Spleen (tissue), 11 donors: ENCODE results near the gene SUPT3H. TPM values are rescaled to one million over a fixed set of nuclear protein-coding genes. Genes with fewer than 3 reads are reported as not detected.

Experiments
- DNase-seq: peaks from one replicate; pipeline ENCODE4 v3.0.0-alpha.2; 2020
- H3K27ac ChIP-seq, 8 donors: fragments of 200-600 bp; sonication (generic) in 7 of 8; 1 replicate in 4 of 8; 2 replicates in 4 of 8; pipeline versions ENCODE4 v1.5.0 to v1.8.0; 2016 to 2021; ENCODE audit warnings: inconsistent platforms in 4 of 8, mild to moderate bottlenecking in 4 of 8, moderate library complexity in 1 of 8
- H3K27me3 ChIP-seq, 7 donors: fragments of 200-600 bp; sonication (generic) in 6 of 7; replicated peaks in 1 of 7; 1 replicate in 4 of 7; 2 replicates in 3 of 7; pipeline versions ENCODE4 v1.5.0 to v1.8.0; 2016 to 2021; ENCODE audit warnings: inconsistent platforms in 3 of 7, mild to moderate bottlenecking in 1 of 7
- H3K36me3 ChIP-seq, 6 donors: fragments of 200-600 bp; sonication (generic) in 5 of 6; 1 replicate in 4 of 6; 2 replicates in 2 of 6; pipeline versions ENCODE4 v1.5.0 to v1.8.0; 2016 to 2021; ENCODE audit warnings: inconsistent platforms in 2 of 6
- H3K4me1 ChIP-seq, 6 donors: fragments of 200-600 bp; sonication (generic) in 5 of 6; 1 replicate in 3 of 6; 2 replicates in 3 of 6; pipeline versions ENCODE4 v1.5.0 to v1.8.0; 2016 to 2021; ENCODE audit warnings: inconsistent platforms in 3 of 6
- H3K4me3 ChIP-seq, 8 donors: fragments of 200-600 bp; sonication (generic) in 7 of 8; 1 replicate in 4 of 8; 2 replicates in 4 of 8; pipeline versions ENCODE4 v1.5.0 to v1.8.0; 2016 to 2021; ENCODE audit warnings: inconsistent platforms in 4 of 8, mild to moderate bottlenecking in 4 of 8, moderate library complexity in 2 of 8
- H3K9me3 ChIP-seq, 8 donors: fragments of 200-600 bp; sonication (generic) in 7 of 8; 1 replicate in 4 of 8; 2 replicates in 4 of 8; pipeline versions ENCODE4 v1.5.0 to v1.8.0; 2016 to 2021; ENCODE audit warnings: inconsistent platforms in 4 of 8
- POLR2A ChIP-seq, 3 donors: fragments of 450-650 bp; IDR thresholded peaks; one replicate each; pipeline ENCODE4 v1.5.1; 2017; ENCODE audit warnings: antibody characterized with exemption in 3 of 3, mild to moderate bottlenecking in 1 of 3
- POLR2AphosphoS5 ChIP-seq, 3 donors: sonication (generic); formaldehyde crosslinking; IDR thresholded peaks; one replicate each; pipeline ENCODE4 v1.5.1; 2017; ENCODE audit warnings: antibody characterized with exemption in 3 of 3
- WGBS, 5 donors: extraction: QIAGEN DNeasy Blood & Tissue Kit in 3 of 5; methylation state at CpG; one replicate each; pipeline versions ENCODE4 v1.1.5 to v1.1.7; 2013 to 2018; 5-methylcytosine and 5-hydroxymethylcytosine counted together
- intact Hi-C: fragments of 100-400 bp; cut with DNase I; formaldehyde crosslinking; loops from one replicate; pipeline ENCODE4 v1.15.0; 2023; ENCODE audit warnings: low total_unique reads
- polyA plus RNA-seq, 3 donors: library from polyadenylated mRNA; stranded (reverse); fragments of 200-250 nt; gene quantifications; one replicate each; pipeline ENCODE4 v1.2.1, GENCODE V29; 2013
- total RNA-seq, 7 donors: library from RNA; depleted of rRNA in 3 of 7; stranded (reverse); fragments of >200 nt in 3 of 7; fragmentation: NEBNext Ultra II Directional in 4 of 7; extraction: Animal tissue kit (Norgen Biotek cat#: 25700) in 4 of 7; gene quantifications; one replicate each; pipeline versions ENCODE4 v1.1.0 to v1.2.1, GENCODE V29; 2016 to 2021
- TF ChIP-seq, protein P1 (sequence below), 11 experiments: fragments of 200-600 bp in 7 of 11; fragments of 450-650 bp in 4 of 11; sonication (generic) in 4 of 11; IDR thresholded peaks in 8 of 11; conservative IDR thresholded peaks in 3 of 11; 1 replicate in 7 of 11; 2 replicates in 4 of 11; pipeline versions ENCODE4 v1.4.0 to v1.8.0; 2016 to 2021; ENCODE audit warnings: antibody characterized with exemption in 11 of 11, inconsistent platforms in 4 of 11, mild to moderate bottlenecking in 1 of 11
- donor health status: healthy with polysubstance abuse.
- donor health status: DM: no; HTN: no; CAD: no; lungs with moderate emphysema.
- donor health status: DM: no; HTN: no; CAD: no.
- donor health status: Bipolar disorder and iron deficiency.
- donor health status: healthy.
- donor health status: DM: no; HTN: no; CAD: no.
- donor health status: DM: yes; HTN: yes; CAD: no.

SUPT3H gene
- total and polyA plus RNA-seq, 10 donors: 3.1 to 16.8 (median 6.2) TPM

DNA sequence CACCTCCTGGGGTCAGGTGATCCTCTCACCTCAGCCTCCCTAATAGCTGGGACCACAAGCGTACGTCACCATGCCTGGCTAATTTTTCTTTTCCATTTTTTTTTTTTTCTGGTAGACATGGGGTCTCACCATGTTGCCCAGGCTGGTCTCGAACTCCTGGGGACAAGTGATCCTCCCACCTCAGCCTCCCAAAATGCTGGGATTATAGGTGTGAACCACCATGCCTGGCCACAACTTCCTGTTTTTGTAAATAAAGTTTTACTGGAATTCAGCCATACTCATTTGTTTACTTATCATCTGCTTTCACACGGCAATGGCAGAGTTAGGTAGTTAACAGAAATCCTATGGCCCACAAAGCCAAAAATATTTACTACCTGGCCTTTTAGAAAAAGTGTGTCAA is 57.4 kb downstream of the SUPT3H start:
- TF ChIP-seq POLR2A (IDR thresholded peaks at IDR 0.05): no peak
- TF ChIP-seq, protein P1, sequence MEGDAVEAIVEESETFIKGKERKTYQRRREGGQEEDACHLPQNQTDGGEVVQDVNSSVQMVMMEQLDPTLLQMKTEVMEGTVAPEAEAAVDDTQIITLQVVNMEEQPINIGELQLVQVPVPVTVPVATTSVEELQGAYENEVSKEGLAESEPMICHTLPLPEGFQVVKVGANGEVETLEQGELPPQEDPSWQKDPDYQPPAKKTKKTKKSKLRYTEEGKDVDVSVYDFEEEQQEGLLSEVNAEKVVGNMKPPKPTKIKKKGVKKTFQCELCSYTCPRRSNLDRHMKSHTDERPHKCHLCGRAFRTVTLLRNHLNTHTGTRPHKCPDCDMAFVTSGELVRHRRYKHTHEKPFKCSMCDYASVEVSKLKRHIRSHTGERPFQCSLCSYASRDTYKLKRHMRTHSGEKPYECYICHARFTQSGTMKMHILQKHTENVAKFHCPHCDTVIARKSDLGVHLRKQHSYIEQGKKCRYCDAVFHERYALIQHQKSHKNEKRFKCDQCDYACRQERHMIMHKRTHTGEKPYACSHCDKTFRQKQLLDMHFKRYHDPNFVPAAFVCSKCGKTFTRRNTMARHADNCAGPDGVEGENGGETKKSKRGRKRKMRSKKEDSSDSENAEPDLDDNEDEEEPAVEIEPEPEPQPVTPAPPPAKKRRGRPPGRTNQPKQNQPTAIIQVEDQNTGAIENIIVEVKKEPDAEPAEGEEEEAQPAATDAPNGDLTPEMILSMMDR (IDR thresholded peaks at IDR 0.05 in 8 of 11, conservative IDR thresholded peaks at IDR 0.05 in 3 of 11): no peak
- no peak for TF ChIP-seq POLR2AphosphoS5 (IDR thresholded peaks at IDR 0.05)
- 89 to 97% (median 94%) methylated on average over 4 of the region's 4 CpGs for WGBS, 5 donors
- intact Hi-C loops: no loop called here
- no peak overlapping the region for H3K27ac ChIP-seq
- no peak for DNase-seq
- H3K4me1 ChIP-seq: peaks cover 0 to 18% (median 0%) of the 10 kb centered on the region in 6 donors
- H3K4me3 ChIP-seq: no peak overlapping the region
- H3K27me3 ChIP-seq: no peaks in the 10 kb centered on the region
- no peaks in the 10 kb centered on the region for H3K9me3 ChIP-seq
- H3K36me3 ChIP-seq: no peaks in the 10 kb centered on the region

DNA sequence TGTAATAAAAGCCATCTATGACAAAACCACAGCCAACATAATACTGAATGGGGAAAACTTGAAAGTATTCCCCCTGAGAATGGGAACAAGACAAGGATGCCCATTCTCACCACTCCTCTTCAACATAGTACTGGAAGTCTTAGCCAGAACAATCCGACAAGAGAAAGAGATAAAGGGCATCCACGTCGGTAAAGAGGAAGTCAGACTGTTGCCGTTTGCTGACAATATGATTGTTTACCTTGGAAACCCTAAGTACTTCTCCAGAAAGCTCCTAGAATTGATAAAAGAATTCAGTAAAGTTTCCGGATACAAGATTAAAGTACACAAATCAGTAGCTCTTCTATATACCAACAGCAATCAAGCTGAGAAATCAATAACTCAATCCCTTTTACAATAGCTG is 63.6 kb downstream of the SUPT3H start:
- peaks cover 0 to 16% (median 5%) of the 10 kb centered on the region in 6 donors for H3K4me1 ChIP-seq
- H3K9me3 ChIP-seq: no peaks in the 10 kb centered on the region
- H3K36me3 ChIP-seq: no peaks in the 10 kb centered on the region
- DNase-seq: no peak
- H3K4me3 ChIP-seq: no peak overlapping the region
- H3K27ac ChIP-seq: no peak overlapping the region
- TF ChIP-seq, protein P1 (IDR thresholded peaks at IDR 0.05 in 8 of 11, conservative IDR thresholded peaks at IDR 0.05 in 3 of 11): no peak
- no peak for TF ChIP-seq POLR2A (IDR thresholded peaks at IDR 0.05)
- TF ChIP-seq POLR2AphosphoS5 (IDR thresholded peaks at IDR 0.05): no peak
- WGBS, 5 donors: 49 to 67% (median 63%) methylated on average over 5 of the region's 5 CpGs
- H3K27me3 ChIP-seq: no peaks in the 10 kb centered on the region
- intact Hi-C loops: no loop called here

DNA sequence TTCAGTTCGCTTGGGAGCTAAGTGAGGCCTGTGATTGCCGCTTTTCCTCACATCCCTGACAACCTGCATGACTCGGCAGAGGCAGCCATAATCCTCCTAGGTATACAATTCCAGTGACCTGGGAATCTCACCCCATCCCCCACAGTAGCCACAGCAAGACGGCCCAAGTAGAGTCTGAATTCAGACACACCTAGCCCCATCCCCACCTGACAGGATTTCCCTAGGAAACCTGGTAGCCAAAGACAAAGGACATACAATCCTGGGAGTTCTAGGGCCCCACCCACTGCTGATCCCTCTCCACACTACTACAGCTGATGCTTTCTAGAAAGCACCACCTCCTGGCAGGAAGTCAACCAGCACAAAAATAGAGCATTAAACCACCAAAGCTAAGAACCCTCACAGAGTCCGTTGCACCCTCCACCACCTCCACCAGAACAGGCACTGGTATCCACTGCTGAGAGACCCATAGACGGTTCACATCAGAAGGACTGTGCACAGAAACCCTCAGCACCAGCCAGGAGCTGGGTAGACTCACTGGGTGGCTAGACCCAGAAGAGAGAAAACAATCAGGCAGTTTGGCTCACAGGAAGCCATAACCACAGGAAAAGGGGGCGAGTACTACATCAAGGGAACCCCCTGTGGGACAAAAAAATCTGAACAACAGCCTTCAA is 67.5 kb downstream of the SUPT3H start:
- Histone ChIP-seq H3K36me3 (no peaks in the 10 kb centered on the region), H3K4me1 (peaks cover 0 to 16% (median 5%) of the 10 kb centered on the region in 6 donors), H3K27ac (peak overlapping the region in 1 of 8 donors; percentile 11), H3K27me3 (no peaks in the 10 kb centered on the region), H3K4me3 (peak overlapping the region in 1 of 8 donors; percentile 11), H3K9me3 (peaks cover 0 to 9% (median 2%) of the 10 kb centered on the region in 8 donors)
- TF ChIP-seq, protein P1 (IDR thresholded peaks at IDR 0.05 in 8 of 11, conservative IDR thresholded peaks at IDR 0.05 in 3 of 11): peak in 1 of 11 experiments; percentile 5
- TF ChIP-seq POLR2AphosphoS5 (IDR thresholded peaks at IDR 0.05): no peak
- 53 to 59% (median 57%) methylated on average over 5 to 7 of the region's 7 CpGs for WGBS, 5 donors
- DNase-seq: no peak
- intact Hi-C loops: no loop called here

DNA sequence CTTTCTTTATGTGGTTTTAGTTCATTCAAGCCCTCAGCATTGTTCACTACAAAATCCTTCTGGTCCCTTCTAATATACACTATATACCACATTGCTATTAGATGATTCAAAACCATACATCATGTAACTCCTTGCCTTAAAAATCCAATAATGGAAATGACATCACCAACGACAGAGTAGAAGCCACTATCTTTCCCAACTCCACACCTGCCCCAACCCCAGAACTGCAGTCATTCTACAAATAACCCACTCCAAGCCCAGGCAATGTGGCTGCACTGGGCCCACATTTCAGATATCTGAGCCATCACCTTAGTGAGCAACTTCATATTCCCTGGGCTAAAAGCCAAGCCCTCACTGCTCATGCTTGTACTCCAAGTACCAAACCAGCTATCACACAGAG is 72.2 kb downstream of the SUPT3H start:
- H3K4me3 ChIP-seq: no peak overlapping the region
- no peak overlapping the region for H3K27ac ChIP-seq
- DNase-seq: no peak
- H3K36me3 ChIP-seq: no peaks in the 10 kb centered on the region
- peaks cover 0 to 9% (median 2%) of the 10 kb centered on the region in 8 donors for H3K9me3 ChIP-seq
- intact Hi-C loops: no loop called here
- TF ChIP-seq POLR2AphosphoS5 (IDR thresholded peaks at IDR 0.05) (no peak), POLR2A (IDR thresholded peaks at IDR 0.05) (no peak)
- TF ChIP-seq, protein P1 (IDR thresholded peaks at IDR 0.05 in 8 of 11, conservative IDR thresholded peaks at IDR 0.05 in 3 of 11): no peak
- no peaks in the 10 kb centered on the region for H3K27me3 ChIP-seq
- peaks cover 0 to 10% (median 3%) of the 10 kb centered on the region in 6 donors for H3K4me1 ChIP-seq
- WGBS, 5 donors: 73 to 93% (median 89%) methylated on average over 1 of the region's 1 CpG
